ENCODE results near the gene ACOX2. TPM values are rescaled to one million over a fixed set of nuclear protein-coding genes. Genes with fewer than 3 reads are reported as not detected.

The ACOX2 gene
- total and polyA plus RNA-seq, 2 of the 13 experiments (the other 11 are each of a cell fraction or from before 2014, with no cell fraction given) = 42.6 to 98.5 TPM

DNA sequence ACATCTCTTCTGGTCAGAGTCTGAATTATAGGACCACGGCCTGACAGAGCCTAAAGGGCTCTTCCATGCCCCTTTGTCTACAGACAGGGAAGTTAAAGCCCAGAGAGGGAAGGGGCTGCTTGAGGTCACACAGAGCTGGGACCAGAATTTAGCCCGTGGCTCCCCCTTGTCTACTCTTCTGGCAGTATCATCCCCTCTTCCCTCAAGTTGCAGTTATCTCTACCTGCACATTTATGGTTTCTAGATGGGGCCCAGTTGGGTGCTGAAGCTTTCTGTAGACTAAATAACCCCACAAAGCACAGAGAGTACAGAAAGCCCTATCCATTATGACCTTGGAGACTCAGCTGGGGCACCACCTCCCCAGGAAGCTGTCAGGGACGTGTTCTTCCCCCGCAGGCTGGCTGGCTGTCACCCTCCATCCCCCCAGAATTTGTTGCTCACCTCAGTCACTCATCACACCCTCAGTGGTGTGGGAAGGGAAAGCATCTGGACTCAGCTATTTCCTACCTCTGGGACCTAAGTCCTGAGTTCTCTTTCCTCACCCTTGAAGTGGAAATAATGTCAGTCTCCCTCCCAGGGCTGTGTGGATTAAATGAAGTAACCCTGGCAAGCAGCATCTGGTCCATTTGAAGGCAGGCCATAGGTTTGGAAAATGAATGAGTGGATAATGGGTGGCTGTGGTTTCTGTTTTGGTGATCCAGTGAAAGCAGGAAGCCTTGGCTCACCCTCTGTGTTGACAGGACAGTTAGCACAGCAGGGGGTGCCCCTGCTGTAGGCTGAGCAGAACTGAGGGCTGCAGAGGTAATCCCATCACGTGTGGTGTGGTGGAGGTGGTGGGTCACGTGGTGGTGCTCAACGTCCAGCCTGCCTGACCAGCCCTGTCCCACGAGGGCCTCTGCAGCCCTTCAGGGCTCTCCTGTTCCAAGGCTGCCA, 16.3 kb downstream of the ACOX2 start (continued):
- TF ChIP-seq, protein P1, sequence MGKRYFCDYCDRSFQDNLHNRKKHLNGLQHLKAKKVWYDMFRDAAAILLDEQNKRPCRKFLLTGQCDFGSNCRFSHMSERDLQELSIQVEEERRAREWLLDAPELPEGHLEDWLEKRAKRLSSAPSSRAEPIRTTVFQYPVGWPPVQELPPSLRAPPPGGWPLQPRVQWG (CRISPR knock-in tag; IDR thresholded peaks at IDR 0.05; ENCODE audit: borderline replicate concordance, low read depth) = no peak
- TF ChIP-seq, protein P2, sequence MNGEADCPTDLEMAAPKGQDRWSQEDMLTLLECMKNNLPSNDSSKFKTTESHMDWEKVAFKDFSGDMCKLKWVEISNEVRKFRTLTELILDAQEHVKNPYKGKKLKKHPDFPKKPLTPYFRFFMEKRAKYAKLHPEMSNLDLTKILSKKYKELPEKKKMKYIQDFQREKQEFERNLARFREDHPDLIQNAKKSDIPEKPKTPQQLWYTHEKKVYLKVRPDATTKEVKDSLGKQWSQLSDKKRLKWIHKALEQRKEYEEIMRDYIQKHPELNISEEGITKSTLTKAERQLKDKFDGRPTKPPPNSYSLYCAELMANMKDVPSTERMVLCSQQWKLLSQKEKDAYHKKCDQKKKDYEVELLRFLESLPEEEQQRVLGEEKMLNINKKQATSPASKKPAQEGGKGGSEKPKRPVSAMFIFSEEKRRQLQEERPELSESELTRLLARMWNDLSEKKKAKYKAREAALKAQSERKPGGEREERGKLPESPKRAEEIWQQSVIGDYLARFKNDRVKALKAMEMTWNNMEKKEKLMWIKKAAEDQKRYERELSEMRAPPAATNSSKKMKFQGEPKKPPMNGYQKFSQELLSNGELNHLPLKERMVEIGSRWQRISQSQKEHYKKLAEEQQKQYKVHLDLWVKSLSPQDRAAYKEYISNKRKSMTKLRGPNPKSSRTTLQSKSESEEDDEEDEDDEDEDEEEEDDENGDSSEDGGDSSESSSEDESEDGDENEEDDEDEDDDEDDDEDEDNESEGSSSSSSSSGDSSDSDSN (CRISPR knock-in tag; IDR thresholded peaks at IDR 0.05) = peak; percentile 54
- no peak for TF ChIP-seq MXI1 (IDR thresholded peaks at IDR 0.05; ENCODE audit: borderline replicate concordance, low read depth, low read length)
- TF ChIP-seq ZSCAN9 (CRISPR knock-in tag; IDR thresholded peaks at IDR 0.05; ENCODE audit: borderline replicate concordance) = peak; percentile 88
- no peak for TF ChIP-seq HHEX (CRISPR knock-in tag; IDR thresholded peaks at IDR 0.05)
- TF ChIP-seq, protein P3, sequence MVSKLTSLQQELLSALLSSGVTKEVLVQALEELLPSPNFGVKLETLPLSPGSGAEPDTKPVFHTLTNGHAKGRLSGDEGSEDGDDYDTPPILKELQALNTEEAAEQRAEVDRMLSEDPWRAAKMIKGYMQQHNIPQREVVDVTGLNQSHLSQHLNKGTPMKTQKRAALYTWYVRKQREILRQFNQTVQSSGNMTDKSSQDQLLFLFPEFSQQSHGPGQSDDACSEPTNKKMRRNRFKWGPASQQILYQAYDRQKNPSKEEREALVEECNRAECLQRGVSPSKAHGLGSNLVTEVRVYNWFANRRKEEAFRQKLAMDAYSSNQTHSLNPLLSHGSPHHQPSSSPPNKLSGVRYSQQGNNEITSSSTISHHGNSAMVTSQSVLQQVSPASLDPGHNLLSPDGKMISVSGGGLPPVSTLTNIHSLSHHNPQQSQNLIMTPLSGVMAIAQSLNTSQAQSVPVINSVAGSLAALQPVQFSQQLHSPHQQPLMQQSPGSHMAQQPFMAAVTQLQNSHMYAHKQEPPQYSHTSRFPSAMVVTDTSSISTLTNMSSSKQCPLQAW (CRISPR knock-in tag; IDR thresholded peaks at IDR 0.05) = no peak
- TF ChIP-seq ZNF225 (CRISPR knock-in tag; IDR thresholded peaks at IDR 0.05) = peak; percentile 52; the same call in 1 of the 2 replicates
- TF ChIP-seq ZNF720 (CRISPR knock-in tag; IDR thresholded peaks at IDR 0.05) = no peak
- no peak for TF ChIP-seq TMF1 (CRISPR knock-in tag; IDR thresholded peaks at IDR 0.05; ENCODE audit: low read depth)
- TF ChIP-seq XBP1 (CRISPR knock-in tag; IDR thresholded peaks at IDR 0.05) = no peak
- TF ChIP-seq, protein P4, sequence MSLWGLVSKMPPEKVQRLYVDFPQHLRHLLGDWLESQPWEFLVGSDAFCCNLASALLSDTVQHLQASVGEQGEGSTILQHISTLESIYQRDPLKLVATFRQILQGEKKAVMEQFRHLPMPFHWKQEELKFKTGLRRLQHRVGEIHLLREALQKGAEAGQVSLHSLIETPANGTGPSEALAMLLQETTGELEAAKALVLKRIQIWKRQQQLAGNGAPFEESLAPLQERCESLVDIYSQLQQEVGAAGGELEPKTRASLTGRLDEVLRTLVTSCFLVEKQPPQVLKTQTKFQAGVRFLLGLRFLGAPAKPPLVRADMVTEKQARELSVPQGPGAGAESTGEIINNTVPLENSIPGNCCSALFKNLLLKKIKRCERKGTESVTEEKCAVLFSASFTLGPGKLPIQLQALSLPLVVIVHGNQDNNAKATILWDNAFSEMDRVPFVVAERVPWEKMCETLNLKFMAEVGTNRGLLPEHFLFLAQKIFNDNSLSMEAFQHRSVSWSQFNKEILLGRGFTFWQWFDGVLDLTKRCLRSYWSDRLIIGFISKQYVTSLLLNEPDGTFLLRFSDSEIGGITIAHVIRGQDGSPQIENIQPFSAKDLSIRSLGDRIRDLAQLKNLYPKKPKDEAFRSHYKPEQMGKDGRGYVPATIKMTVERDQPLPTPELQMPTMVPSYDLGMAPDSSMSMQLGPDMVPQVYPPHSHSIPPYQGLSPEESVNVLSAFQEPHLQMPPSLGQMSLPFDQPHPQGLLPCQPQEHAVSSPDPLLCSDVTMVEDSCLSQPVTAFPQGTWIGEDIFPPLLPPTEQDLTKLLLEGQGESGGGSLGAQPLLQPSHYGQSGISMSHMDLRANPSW (CRISPR knock-in tag; IDR thresholded peaks at IDR 0.05; ENCODE audit: borderline replicate concordance) = no peak
- no peak for TF ChIP-seq SMYD3 (CRISPR knock-in tag; IDR thresholded peaks at IDR 0.05)
- peak; percentile 59 for TF ChIP-seq GATAD2A (CRISPR knock-in tag; IDR thresholded peaks at IDR 0.05)
- no peak for TF ChIP-seq MAFF (IDR thresholded peaks at IDR 0.05; ENCODE audit: low read depth, low read length)
- no peak for TF ChIP-seq GATA4 (IDR thresholded peaks at IDR 0.05; ENCODE audit: borderline replicate concordance, low read depth)
- TF ChIP-seq KLF6 (CRISPR knock-in tag; IDR thresholded peaks at IDR 0.05) = peak; percentile 50; the same call in 1 of the 2 replicates
- TF ChIP-seq PITX1 (CRISPR knock-in tag; IDR thresholded peaks at IDR 0.05) = peak; percentile 96
- no peak for TF ChIP-seq MEF2D (CRISPR knock-in tag; IDR thresholded peaks at IDR 0.05)
- TF ChIP-seq TBP (CRISPR knock-in tag; IDR thresholded peaks at IDR 0.05) = no peak
- TF ChIP-seq SUZ12 (IDR thresholded peaks at IDR 0.05; ENCODE audit: low read depth, low read length) = no peak
- TF ChIP-seq, protein P5, sequence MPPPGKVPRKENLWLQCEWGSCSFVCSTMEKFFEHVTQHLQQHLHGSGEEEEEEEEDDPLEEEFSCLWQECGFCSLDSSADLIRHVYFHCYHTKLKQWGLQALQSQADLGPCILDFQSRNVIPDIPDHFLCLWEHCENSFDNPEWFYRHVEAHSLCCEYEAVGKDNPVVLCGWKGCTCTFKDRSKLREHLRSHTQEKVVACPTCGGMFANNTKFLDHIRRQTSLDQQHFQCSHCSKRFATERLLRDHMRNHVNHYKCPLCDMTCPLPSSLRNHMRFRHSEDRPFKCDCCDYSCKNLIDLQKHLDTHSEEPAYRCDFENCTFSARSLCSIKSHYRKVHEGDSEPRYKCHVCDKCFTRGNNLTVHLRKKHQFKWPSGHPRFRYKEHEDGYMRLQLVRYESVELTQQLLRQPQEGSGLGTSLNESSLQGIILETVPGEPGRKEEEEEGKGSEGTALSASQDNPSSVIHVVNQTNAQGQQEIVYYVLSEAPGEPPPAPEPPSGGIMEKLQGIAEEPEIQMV (CRISPR knock-in tag; IDR thresholded peaks at IDR 0.05; ENCODE audit: low read depth) = 0 out of 2 replicates have a peak, but pooled peaks have one; percentile 47
- TF ChIP-seq ZNF44 (CRISPR knock-in tag; IDR thresholded peaks at IDR 0.05) = no peak
